ENCODE data around the gene VAV3.
"Not testable (repeated sequence)": the region's sequence is repeated elsewhere in the genome, so short reads cannot be mapped to it uniquely, and the experiment has no call there.

Gene VAV3

GRCh38 chr1:107788206-107789202, 176.5 kb downstream of the VAV3 start:
- DNase-seq, result peak; percentile 47

GRCh38 chr1:107787299-107787698, 177.7 kb downstream of the VAV3 start:
- DNase-seq, result peak; percentile 68

- DNase-seq, result no peak
Measured at GRCh38 chr1:107786203-107786845, 178.7 kb downstream of the VAV3 start.

- DNase-seq, result no peak
Measured at GRCh38 chr1:107785496-107786202, 179.3 kb downstream of the VAV3 start.

DNA sequence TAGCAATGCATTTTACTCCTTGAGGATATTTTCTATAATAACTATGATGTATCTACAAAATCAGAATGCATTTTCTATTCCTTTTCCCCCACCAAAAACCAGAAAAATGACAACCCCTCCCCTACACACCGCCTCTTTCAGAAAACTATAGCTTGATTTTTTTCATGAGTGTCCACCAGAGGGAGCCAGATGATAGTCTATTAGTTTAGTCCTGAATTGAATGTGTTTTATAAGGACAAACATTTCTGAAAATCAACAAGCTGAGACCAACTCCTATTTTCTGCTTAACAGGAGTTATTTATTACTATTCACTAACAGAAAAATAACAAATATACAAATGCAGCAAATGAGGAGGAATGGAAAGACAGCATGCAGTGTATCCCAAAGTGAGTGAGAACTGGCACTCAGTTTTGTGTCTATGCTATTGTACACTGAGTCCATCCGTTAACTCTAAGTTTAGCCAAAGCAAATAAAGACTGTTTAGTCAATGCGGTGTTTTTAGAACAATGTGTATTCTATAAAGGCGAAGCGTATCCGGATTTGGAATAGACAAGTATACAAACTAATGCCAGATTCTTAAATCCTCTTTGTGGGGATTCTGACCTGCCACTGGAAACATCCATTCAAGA, 182.6 kb downstream of the VAV3 start:
- DNase-seq, result peak; percentile 82

- DNase-seq, result no peak
Measured at GRCh38 chr1:107781245-107781644, 183.7 kb downstream of the VAV3 start.

- no peak for DNase-seq
Measured at GRCh38 chr1:107777664-107778047, 187.3 kb downstream of the VAV3 start.

DNA sequence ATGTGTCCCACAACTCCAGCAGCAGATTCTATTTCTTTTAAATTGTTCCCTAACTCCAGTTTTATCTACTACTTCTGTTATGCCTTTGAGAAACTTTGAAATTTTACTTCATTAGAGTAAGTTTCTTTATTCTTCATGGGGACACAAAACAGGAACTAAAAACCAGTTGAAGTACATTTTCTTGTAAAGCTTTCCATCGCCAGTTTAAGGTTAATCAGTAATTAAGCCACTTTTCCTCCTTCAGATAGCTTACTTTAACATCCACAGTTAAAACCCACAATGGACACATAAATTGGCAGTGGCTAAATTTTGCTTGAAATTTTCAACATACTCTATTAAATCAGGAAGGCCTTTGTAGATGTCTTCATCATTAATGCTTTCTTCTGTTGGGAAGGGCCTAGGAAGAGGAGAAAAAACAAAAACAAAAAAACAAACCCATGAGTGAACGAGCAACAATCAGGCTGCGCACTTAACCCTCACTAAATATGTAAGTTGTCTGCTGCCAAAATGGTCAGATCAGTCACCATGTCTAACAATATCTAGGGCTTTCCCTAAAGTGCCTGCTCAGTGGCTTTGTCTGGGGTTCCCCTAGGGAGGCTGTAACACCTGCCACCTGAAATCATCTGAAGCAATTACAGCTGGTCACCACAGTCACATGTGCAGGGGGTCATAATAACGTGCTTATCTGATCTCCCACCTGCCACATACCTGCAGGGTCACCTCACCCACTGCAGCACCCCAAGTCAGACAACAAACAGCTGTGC, 187.9 kb downstream of the VAV3 start:
- DNase-seq, result no peak

DNA sequence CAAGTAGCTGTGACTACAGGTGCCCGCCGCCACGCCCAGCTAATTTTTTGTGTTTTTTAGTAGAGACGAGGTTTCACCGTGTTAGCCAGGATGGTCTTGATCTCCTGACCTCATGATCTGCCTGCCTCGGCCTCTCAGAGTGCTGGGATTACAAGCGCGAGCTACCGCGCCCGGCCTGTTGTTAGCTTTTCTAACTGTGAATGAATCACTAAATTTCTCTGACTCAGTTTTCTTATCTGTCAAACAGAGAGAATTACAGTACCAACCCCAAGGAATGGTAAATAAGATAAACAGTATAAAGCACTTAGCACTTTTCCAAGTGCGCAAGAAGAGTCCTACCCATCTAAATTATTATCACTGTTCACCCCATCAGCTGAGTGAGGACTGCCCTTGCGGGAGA, 193.6 kb downstream of the VAV3 start:
- no peak for DNase-seq

DNA sequence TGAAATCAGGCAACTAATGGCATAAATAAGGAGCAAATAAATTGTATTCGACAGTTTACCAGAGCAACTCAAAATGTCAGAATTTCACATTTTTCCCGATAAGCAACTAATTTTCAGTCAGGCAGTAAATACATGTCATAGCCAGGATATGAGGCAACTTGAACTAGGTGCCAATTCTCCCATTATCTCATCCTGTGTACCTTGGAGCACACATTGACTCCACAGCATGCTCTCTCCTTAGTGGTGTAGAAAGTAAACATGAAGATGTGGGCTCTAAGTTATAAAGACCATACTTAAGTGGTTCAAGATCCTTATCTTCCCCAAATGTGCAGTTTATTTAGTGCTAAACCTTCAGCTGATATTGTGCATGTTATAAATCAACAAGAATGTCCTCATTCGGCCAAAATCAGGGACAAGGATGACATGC, 197.8 kb downstream of the VAV3 start:
- DNase-seq, result no peak

GRCh38 chr1:107766533-107766932, 198.4 kb downstream of the VAV3 start:
- no peak for DNase-seq

DNA sequence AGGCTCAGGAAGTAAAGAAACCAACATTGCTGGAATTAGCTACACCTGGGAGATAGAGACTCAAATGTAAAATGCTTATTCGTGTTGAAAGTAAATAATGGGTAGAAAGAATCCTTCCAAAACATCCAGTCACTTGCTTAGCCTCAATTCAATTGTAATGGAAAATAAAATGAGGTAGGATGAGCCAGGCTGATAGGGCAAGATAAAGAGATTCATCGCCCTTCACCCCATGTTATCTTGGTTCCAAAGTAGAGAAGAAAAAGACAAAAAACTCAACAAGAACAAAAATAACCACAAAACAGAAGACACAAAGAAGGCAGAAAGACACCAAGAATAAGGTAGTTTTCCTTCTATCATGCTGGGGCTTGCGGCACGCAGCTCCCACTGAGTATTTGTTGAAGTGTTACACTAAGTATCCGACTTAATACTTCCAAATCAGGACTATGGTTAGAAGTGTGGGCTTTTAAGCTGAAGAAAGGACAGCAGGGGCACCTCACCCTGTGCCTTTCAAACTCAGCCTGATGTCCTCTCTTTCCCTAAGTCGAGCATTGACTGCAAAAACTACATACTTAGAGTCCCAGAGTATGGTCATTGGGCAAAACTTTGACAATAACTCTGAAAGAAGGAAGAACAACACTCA, 202.1 kb downstream of the VAV3 start:
- peak; percentile 39 for DNase-seq

DNA sequence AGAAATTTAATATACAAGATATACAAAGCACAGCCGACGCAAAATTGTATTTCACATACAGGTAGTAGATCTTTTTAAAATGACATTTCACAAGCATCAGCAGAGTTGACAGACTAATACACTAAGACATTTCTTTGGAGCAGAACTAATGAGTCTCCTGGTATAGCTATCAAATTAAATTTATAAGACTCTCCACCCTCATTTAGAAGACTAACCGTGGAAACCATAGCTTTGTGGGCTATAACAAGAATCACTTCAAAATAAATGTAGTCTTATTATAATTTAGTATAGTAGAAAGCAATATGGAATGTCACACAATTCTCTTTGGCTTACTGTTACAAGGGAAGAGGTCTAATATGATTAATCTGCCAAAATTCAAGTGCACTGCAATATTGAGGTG, 204.9 kb downstream of the VAV3 start:
- no peak for DNase-seq

GRCh38 chr1:107750364-107750959, 214.5 kb downstream of the VAV3 start:
- DNase-seq, result peak; percentile 74

DNA sequence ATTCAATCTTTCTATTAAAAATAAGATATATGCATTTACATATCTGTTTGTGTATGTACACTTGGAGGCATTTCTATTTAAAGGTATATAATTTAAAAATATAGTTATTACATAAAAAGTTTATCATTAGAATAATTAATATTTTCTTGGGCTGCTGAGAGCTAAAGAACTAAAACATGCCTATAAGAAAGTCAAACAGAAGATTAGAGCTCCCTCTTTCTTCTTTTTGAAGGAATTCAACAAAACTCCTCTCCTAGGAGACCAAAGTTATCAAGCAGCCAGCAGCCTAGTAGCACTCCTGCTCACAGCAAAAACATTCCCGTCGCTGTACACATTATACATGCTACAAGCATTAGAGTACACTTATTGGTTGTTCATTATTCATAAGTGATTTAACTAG, 216.4 kb downstream of the VAV3 start:
- DNase-seq, result peak; percentile 7

GRCh38 chr1:107741242-107741641, 223.7 kb downstream of the VAV3 start:
- no peak for DNase-seq

- no peak for DNase-seq
Measured at GRCh38 chr1:107740579-107740978, 224.4 kb downstream of the VAV3 start.

DNA sequence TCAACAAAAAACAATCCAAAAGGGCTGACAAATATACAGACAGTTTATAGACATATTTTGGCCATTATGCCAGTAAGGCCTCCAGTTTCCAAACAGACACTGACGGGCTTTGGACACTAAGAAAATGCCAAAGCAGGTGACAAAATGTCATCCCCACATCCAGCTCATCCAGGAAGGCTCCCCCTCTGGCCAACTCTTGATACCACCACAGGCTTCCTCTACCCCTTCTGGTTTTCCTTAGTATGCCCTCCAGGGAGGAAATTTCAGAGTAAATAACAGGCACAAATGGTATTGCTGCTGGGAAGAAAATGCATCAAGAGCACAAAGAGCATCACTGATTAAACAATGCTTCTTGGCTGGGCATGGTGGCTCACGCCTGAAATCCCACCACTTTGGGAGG, 225.3 kb downstream of the VAV3 start:
- DNase-seq, result no peak

- DNase-seq, result no peak
Measured at GRCh38 chr1:107739201-107739600, 225.8 kb downstream of the VAV3 start.

GRCh38 chr1:107733401-107733800, 231.6 kb downstream of the VAV3 start:
- not testable (repeated sequence) for DNase-seq

GRCh38 chr1:107727866-107728265, 237.1 kb downstream of the VAV3 start:
- no peak for DNase-seq
